KBM-7 (cell line): ENCODE results near the gene SLC38A3.

Experiments
- DNase-seq: peaks from one replicate; pipeline ENCODE4 v3.0.0-alpha.2; 2015
- in situ Hi-C: fragments of 300-500 bp; cut with MboI; formaldehyde crosslinking; loops from 2 replicates; pipeline ENCODE4 v1.14.3; 2020; ENCODE audit warnings: low sequenced_read_pairs, low pct_unique_long_range_greater_than_20kb, mixed read lengths

Gene SLC38A3

DNA sequence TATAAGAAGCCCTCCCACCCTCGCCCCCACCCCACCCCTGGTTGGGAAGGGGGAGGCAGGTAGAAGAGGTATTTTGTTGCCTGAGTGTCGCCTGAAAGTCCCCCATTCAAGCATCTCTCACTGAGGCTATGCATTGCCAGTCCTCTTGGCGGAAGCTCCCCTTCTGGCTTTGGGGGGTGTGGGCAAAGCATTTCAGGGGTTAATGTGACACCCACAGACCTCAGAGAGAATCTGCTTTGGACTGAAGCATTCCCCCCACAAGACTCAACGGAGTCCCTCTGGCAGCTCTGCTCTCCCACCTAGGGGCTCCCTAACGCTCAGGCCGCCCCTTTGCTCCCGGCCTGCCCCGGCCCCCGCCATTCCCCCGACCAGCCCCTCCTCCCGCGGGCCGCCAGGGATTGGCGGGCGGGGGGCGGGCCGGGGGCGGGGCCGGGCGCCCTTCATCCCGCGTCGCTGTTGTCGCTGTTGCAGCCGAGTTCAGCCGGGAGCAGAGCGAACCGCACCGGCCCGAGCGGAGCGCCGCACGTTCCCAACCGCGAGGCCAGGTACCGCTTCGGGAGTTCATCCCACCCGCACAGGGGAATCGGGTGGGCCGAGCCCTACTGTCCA is at the start of gene SLC38A3:
Gene SLC38A3 (plus strand): TSS at position 468 of the 609 bp plus-strand sequence. CDS start 8,929 bp downstream, outside the sequence.
- DNase-seq = peak; percentile 11
- in situ Hi-C loops = no loop called here

DNA sequence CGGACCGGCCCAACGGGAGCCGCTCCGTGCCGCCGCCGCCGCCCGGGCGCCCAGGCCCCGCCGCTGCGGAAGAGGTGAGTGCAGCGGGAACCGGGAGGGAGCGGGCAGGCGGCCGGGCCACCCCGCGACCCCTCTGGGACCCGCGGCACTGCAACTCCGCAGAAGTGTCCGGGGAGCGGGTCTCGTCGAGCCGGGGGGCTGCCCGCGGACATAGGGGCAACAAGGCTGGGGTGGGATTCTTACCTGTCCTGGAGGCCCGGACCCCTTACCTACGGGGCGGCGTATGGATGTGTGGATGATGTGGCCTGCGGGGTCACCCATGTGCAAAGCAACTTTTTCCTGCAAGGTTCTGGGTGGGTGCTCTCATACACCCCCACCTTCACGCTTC is 49.6 kb upstream of the SLC38A3 start:
- in situ Hi-C loops = no loop called here
- DNase-seq = no peak

DNA sequence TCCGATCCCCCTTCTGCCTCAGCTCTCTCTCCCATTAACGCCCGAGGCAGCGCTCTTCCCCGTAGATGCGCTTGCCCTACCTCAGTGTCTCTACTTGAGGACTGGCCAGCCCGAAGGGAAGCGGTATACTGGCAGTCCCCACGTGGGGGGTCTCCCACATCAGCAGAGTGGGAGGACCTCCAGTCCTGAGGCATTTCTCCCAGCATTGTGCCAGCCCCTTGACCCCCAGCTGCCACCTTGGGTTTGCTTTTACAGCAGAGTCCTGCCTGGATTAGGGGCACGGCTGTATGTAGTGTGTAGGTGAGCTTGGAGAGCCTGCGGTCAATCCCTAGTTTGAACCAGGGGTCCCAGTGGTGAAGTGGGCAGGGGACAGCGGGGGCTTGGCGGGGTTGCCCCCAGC is 49.2 kb upstream of the SLC38A3 start:
- DNase-seq = no peak
- in situ Hi-C loops = no loop called here

- no peak for DNase-seq
- in situ Hi-C loops = no loop called here
Observed at GRCh38 chr3:50156549-50157493, 48.2 kb upstream of the SLC38A3 start.

GRCh38 chr3:50157827-50158529 is 47.1 kb upstream of the SLC38A3 start:
- in situ Hi-C loops = no loop called here
- DNase-seq = peak; percentile 38

DNA sequence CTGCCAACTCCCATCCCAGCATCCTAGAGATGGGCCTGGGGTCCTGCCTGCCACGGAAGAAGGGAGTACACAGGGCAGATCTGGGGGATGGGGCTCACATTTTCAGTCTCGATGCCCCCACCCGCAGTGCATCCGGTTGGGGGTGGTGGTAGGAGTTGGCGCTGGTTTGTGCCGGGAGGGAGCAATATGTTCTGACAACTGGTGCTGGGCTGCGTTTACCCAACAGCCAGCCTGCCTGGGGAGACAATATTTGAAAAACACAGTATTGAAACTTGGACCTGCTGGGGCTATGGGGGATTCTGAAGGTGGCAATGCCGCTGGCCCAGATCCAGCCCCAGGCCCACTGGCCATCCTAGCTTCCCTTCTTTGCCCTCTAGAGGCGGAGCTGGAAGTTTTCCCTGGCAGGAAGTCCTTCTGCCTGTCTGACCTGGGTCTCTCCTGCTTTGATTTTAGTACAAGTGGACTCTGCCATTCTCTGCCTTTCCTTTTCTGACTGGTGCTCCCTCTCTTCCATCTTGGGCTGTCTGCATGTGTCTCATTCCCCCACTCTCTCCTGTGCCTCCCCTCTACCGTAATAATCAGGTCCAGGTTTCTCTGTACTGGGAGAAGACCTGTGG is 46.4 kb upstream of the SLC38A3 start:
- in situ Hi-C loops = no loop called here
- DNase-seq = no peak

DNA sequence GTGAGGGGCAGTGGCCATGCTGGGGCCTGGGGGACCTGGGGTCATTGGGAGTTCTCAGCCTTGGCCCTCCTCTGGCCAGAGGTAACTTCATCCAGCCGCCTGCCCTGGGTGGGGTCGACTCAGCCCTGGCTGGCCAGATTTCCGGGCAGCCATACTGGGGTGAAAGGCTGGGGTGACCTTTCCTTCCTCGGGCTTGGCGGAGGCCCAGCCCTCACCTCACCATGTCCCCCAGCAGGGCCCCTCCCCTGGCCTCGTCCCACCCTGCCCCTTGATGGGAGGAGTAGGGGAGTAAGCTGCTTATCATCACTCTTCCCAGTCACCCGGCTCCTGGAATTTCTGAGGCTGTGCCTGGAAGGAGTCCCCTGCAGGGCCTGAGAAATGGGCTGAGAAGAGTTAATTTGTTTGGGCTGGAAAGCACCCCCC is 44.5 kb upstream of the SLC38A3 start:
- no peak for DNase-seq
- in situ Hi-C loops = no loop called here

- DNase-seq = no peak
- in situ Hi-C loops = no loop called here
Observed at GRCh38 chr3:50161320-50161719, 43.8 kb upstream of the SLC38A3 start.

GRCh38 chr3:50162034-50162883 is 42.8 kb upstream of the SLC38A3 start:
- DNase-seq = no peak
- in situ Hi-C loops = no loop called here

DNA sequence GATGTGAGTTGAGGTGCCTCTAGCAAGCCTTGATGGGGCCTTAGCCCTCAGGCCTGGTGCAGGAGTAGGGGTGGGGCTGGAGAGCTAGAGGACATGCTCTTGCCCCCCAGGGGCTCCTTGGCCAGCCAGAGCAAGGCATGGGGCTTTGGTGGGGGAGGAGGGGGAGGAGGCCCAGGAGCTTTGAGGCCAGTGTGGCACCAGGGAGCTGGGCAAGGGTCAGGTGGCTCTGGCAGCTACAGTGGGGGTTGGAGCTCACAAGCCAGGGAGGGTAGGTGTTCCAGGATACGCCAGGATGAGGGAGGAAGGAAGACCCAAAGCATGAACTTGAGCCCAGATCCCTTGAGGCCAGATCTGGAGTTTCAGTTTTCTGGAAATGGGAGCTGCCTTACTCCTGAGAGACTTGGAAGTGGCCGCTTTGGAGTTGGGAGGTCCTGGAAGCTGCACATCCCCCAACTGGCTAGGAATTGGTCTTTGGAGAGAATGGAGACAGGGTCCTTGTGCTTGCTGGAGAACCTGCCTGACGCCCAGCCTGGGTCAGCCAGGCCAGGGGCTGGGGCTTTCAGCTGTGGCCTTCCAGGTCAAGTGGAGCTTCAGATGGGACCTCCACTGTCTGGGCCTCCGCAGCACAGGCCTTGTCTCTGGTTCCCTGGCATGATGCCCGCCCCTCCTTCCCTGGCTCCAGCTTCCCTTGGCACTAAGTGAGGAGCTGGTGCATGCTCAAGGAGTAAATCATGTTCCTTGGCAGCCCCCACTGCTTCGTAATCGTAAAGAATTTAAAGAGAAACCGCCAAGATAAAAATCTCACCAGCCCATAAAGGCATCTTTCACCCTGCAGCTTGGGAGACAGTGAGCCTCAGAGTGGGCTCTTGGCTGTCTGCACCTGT is 41.3 kb upstream of the SLC38A3 start:
- in situ Hi-C loops = no loop called here
- DNase-seq = no peak

DNA sequence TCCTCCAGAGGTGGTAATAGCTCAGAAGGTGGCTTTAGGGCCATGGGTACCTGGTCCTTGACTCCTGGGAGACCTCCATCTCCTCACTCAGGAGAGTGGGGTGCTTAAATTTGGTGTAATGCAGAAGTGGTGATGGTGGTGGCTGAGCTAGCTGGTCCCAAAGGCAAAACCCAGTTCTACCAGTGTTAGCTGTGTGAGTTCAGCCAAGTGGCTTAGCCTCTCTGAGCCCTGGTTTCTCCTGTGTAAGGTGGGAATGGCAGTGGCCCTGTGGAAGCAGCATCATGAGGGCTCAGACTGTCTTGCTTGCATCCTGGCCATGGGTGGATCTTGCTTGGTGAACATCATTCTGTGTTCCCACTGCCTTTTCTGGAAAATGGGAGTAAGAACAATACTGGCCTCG is 40.6 kb upstream of the SLC38A3 start:
- in situ Hi-C loops = no loop called here
- no peak for DNase-seq

DNA sequence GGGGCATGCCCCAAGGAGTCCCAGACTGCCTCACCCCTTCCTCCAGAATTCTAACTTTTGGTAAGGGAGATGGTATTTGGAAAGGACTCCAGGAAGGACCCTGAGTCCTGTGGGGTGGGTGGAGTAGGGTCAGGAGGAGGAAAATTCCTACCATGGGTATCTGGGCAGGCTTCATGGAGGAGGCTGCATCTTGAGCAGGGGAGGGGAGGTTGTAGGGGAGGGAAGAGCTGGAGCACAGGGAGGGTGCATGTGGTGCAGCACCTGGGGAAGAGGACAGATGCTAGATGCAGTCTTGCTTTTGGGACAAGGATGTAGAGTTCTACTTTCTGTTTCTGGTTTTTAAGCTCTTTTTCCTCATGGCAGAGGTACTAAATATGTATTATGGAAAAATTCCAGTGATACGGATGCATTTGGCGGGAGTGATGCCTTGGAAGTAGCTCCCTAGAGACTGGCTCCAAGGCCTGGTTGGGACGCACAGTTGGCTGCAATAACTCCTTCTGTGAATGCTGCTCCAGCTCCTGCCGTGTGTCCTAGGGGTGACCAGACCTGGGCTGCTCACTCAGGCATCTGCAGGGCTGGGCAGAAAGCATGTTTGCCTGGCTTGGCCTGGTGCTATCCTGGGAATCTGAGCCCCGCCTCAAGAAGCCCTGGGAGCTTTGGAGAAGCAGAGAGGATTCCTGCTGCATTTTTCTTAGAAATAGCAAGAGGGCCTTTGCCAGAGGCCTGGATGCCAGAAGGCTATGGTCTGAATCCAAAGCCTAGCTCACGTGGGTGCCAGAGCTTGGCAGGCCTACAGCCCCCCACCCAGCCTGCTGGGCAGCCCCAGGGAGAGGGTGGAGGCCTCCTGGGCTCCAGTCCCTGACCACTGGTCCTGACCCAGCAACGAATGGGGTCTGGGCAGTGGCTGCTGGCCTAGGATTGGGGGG is 39.8 kb upstream of the SLC38A3 start:
- in situ Hi-C loops = no loop called here
- DNase-seq = no peak

DNA sequence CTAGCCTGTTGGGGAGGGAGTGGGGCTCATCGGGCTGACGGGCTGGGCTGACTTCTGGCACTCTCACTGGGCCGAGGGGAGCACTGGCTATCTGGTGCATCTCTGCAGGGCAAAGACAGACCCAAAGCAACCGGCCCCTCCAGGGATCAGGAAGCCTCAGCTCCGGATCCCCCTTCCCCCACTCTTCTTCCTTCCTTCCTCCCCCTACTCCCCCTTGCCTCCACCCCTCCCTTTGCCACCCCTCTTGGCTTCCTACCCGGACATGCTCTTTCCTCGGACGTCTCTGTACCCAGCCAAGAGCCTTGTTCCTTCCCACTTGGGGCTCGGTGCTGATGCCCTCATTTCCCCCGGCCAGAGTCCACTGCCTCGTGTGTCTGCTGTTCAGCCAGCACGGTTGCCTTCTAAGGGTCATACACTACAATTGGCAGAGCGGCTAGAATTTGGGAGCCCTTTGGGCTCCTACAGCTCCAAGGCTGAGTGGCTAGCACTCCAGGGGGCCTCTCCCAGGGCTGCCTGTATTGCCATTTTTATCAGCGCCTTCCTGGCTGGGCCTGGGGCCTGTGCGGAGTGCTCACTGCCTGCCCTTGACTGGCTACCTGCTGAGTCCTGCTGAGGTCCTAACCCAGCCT is 39.0 kb upstream of the SLC38A3 start:
- no peak for DNase-seq
- in situ Hi-C loops = no loop called here

- no peak for DNase-seq
- in situ Hi-C loops = no loop called here
Observed at GRCh38 chr3:50166620-50167019, 38.5 kb upstream of the SLC38A3 start.

GRCh38 chr3:50167069-50167840 is 37.8 kb upstream of the SLC38A3 start:
- in situ Hi-C loops = no loop called here
- DNase-seq = no peak

- no peak for DNase-seq
- in situ Hi-C loops = no loop called here
Observed at GRCh38 chr3:50167841-50168209, 37.2 kb upstream of the SLC38A3 start.
